Measurements from ENCODE around the gene SKA3.

Gene SKA3

DNA sequence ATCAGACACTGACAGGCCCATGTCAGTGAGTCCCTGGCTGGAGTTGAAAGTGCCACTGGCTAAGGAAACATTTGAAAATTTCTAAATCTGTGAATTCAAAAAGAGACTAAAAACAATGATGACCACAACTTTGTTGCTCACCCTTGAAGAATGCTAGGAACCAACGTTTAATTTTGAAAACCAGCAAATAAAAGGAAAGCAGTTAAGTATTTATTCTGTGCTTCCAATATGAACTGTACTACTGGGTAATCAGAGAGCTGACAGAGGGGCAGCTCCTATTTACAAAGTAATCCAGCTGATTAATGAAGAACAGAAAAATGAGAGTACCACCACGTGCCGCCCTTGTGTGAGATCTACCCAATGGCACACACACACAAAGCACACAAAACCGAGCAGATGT is 70.3 kb downstream of the SKA3 start:
- TF ChIP-seq FOXM1 (IDR thresholded peaks at IDR 0.05; ENCODE audit: borderline replicate concordance, low read depth) (no peak), NFIC (IDR thresholded peaks at IDR 0.05) (no peak), RAD21 (IDR thresholded peaks at IDR 0.05; ENCODE audit: low read depth) (no peak), EGR1 (IDR thresholded peaks at IDR 0.05) (no peak), CREB1 (IDR thresholded peaks at IDR 0.05; ENCODE audit: low read depth) (no peak), EP300 (IDR thresholded peaks at IDR 0.05; ENCODE audit: borderline replicate concordance) (no peak)
- TF ChIP-seq, protein P1, sequence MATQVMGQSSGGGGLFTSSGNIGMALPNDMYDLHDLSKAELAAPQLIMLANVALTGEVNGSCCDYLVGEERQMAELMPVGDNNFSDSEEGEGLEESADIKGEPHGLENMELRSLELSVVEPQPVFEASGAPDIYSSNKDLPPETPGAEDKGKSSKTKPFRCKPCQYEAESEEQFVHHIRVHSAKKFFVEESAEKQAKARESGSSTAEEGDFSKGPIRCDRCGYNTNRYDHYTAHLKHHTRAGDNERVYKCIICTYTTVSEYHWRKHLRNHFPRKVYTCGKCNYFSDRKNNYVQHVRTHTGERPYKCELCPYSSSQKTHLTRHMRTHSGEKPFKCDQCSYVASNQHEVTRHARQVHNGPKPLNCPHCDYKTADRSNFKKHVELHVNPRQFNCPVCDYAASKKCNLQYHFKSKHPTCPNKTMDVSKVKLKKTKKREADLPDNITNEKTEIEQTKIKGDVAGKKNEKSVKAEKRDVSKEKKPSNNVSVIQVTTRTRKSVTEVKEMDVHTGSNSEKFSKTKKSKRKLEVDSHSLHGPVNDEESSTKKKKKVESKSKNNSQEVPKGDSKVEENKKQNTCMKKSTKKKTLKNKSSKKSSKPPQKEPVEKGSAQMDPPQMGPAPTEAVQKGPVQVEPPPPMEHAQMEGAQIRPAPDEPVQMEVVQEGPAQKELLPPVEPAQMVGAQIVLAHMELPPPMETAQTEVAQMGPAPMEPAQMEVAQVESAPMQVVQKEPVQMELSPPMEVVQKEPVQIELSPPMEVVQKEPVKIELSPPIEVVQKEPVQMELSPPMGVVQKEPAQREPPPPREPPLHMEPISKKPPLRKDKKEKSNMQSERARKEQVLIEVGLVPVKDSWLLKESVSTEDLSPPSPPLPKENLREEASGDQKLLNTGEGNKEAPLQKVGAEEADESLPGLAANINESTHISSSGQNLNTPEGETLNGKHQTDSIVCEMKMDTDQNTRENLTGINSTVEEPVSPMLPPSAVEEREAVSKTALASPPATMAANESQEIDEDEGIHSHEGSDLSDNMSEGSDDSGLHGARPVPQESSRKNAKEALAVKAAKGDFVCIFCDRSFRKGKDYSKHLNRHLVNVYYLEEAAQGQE (IDR thresholded peaks at IDR 0.05; ENCODE audit: low read depth), result no peak

DNA sequence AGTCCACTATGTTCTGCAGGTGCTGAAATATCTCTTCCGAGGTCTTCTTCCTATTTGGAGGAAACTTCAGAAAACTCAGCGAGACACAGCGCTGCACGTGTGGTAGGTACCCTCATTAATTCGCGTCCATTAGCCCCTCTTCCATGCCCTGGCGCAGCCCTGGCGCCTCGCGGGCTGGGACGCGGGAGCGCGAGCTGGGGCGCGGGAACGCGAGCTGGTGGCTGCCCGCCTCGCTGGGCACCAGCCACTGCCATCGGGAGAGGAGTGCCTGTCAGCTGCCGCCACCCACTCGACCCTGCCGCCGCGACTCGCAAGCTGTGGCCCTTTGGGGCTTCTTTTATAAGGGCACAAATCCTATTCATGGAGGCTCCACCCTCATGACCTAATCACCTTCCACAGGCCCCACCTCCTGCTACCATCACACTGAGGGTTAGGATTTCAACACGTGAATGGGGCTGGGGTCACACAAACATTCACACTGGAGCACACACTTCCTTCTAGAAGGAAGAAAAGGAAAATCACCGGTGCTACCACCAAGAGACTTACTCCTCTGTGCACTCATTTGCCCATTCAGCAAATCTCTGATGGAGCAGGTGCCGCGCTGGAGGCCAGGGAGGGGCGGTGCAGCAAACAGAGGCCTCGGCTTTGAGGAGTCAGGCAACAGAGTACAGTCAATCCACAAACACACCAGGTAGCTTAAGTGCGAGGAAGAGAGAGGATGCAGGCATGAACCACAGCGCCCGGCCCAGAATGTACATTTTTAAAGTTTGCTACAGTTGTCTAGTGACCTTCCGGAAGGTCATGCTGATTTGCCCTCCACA is 71.9 kb downstream of the SKA3 start:
- TF ChIP-seq EP300 (IDR thresholded peaks at IDR 0.05; ENCODE audit: borderline replicate concordance) (no peak), FOXM1 (IDR thresholded peaks at IDR 0.05; ENCODE audit: borderline replicate concordance, low read depth) (no peak), ZBTB7A (IDR thresholded peaks at IDR 0.05; ENCODE audit: low read depth) (no peak), YY1 (IDR thresholded peaks at IDR 0.05; ENCODE audit: low read depth) (no peak), CREB1 (IDR thresholded peaks at IDR 0.05; ENCODE audit: low read depth) (no peak), TCF12 (IDR thresholded peaks at IDR 0.05; ENCODE audit: low read depth) (no peak), RAD21 (IDR thresholded peaks at IDR 0.05; ENCODE audit: low read depth) (no peak), NFIC (IDR thresholded peaks at IDR 0.05) (no peak), CEBPB (IDR thresholded peaks at IDR 0.05) (no peak)
- TF ChIP-seq, protein P2, sequence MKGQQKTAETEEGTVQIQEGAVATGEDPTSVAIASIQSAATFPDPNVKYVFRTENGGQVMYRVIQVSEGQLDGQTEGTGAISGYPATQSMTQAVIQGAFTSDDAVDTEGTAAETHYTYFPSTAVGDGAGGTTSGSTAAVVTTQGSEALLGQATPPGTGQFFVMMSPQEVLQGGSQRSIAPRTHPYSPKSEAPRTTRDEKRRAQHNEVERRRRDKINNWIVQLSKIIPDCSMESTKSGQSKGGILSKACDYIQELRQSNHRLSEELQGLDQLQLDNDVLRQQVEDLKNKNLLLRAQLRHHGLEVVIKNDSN (IDR thresholded peaks at IDR 0.05), result no peak
- TF ChIP-seq, protein P3, sequence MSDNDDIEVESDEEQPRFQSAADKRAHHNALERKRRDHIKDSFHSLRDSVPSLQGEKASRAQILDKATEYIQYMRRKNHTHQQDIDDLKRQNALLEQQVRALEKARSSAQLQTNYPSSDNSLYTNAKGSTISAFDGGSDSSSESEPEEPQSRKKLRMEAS (IDR thresholded peaks at IDR 0.05), result no peak
- TF ChIP-seq, protein P1 (IDR thresholded peaks at IDR 0.05; ENCODE audit: low read depth), result no peak

Measured in Ishikawa (cell line).